ENCODE results near the gene AGMO.

DNA sequence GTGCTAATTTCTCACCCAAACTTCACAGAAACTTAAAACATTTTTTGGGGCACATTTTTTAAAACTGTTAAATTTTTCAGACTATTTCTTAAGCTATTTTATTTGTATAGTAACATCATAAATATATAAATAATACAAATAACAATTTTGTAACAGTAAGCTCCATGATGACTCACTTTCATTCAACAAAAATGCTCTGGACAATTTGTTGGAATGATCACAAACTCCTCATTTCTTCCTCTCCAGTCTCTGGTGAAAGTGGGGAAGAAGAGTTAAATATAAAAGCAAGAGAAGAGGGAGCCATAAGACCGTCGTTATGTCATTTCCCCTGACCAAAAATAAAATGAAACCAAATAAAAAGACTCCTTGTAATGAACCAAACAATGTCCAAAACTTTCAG lies 162.4 kb downstream of the AGMO start:
- TF ChIP-seq, protein P1, sequence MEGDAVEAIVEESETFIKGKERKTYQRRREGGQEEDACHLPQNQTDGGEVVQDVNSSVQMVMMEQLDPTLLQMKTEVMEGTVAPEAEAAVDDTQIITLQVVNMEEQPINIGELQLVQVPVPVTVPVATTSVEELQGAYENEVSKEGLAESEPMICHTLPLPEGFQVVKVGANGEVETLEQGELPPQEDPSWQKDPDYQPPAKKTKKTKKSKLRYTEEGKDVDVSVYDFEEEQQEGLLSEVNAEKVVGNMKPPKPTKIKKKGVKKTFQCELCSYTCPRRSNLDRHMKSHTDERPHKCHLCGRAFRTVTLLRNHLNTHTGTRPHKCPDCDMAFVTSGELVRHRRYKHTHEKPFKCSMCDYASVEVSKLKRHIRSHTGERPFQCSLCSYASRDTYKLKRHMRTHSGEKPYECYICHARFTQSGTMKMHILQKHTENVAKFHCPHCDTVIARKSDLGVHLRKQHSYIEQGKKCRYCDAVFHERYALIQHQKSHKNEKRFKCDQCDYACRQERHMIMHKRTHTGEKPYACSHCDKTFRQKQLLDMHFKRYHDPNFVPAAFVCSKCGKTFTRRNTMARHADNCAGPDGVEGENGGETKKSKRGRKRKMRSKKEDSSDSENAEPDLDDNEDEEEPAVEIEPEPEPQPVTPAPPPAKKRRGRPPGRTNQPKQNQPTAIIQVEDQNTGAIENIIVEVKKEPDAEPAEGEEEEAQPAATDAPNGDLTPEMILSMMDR (IDR thresholded peaks at IDR 0.05) = no peak
- no peak for TF ChIP-seq POLR2A (IDR thresholded peaks at IDR 0.05)

Measured in testis (tissue), 2 donors.